ENCODE measurements around the gene WNK1. TPM values are rescaled to one million over a fixed set of nuclear protein-coding genes. Genes with fewer than 3 reads are reported as not detected.

The WNK1 gene
- polyA plus RNA-seq, 1 donor from 2014 or later: 25.9 TPM

DNA sequence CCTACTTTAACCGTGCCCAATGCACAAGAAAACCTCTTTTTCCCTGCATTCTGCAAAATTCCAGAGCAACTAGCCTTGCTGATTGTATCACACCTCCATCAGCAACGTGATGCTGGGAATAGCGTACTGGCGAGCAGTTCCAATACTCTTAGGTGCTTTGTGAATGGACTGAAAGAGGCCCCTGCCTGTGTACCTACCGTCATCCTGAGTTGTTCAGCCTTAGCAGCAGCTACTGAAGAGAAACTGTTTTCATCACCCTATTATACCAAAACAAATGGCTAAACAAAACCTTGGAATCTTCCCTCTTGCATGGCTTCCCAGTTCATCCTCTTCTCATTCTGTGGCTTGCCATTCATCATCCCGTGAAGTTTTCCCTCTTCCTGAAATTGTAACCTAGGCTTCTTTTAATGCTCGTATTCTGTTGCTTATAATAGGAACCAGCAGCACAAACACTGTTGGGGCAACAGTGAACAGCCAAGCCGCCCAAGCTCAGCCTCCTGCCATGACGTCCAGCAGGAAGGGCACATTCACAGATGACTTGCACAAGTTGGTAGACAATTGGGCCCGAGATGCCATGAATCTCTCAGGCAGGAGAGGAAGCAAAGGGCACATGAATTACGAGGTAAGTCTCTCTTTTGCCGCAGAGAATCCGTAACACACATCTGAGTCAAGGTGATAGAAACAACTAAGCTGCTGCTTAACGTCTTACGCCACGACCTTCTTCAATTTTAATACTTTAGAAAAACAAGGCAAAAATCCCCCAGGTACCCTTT lies 155.2 kb downstream of the WNK1 start:
- H3F3A ChIP-seq (ENCODE audit: insufficient read depth, low read length, poor library complexity, severe bottlenecking): no peaks in the 10 kb centered on the region
- no peak overlapping the region for H3K27ac ChIP-seq (ENCODE audit: low read length)
- TF ChIP-seq RAD21 (conservative IDR thresholded peaks at IDR 0.05) (no peak), SMC3 (conservative IDR thresholded peaks at IDR 0.05; ENCODE audit: poor library complexity) (no peak), EP300 (conservative IDR thresholded peaks at IDR 0.05; ENCODE audit: poor library complexity, severe bottlenecking) (no peak), TAF1 (IDR thresholded peaks at IDR 0.05; ENCODE audit: low read depth) (no peak), EZH2 (IDR thresholded peaks at IDR 0.05; ENCODE audit: borderline replicate concordance, insufficient read depth, low read length, poor library complexity, severe bottlenecking) (no peak), POLR2AphosphoS5 (IDR thresholded peaks at IDR 0.05) (no peak), MXI1 (conservative IDR thresholded peaks at IDR 0.05; ENCODE audit: poor library complexity, severe bottlenecking) (no peak)
- TF ChIP-seq, protein P1, sequence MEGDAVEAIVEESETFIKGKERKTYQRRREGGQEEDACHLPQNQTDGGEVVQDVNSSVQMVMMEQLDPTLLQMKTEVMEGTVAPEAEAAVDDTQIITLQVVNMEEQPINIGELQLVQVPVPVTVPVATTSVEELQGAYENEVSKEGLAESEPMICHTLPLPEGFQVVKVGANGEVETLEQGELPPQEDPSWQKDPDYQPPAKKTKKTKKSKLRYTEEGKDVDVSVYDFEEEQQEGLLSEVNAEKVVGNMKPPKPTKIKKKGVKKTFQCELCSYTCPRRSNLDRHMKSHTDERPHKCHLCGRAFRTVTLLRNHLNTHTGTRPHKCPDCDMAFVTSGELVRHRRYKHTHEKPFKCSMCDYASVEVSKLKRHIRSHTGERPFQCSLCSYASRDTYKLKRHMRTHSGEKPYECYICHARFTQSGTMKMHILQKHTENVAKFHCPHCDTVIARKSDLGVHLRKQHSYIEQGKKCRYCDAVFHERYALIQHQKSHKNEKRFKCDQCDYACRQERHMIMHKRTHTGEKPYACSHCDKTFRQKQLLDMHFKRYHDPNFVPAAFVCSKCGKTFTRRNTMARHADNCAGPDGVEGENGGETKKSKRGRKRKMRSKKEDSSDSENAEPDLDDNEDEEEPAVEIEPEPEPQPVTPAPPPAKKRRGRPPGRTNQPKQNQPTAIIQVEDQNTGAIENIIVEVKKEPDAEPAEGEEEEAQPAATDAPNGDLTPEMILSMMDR (IDR thresholded peaks at IDR 0.05; ENCODE audit: poor library complexity, severe bottlenecking): no peak
- TF ChIP-seq, protein P2, sequence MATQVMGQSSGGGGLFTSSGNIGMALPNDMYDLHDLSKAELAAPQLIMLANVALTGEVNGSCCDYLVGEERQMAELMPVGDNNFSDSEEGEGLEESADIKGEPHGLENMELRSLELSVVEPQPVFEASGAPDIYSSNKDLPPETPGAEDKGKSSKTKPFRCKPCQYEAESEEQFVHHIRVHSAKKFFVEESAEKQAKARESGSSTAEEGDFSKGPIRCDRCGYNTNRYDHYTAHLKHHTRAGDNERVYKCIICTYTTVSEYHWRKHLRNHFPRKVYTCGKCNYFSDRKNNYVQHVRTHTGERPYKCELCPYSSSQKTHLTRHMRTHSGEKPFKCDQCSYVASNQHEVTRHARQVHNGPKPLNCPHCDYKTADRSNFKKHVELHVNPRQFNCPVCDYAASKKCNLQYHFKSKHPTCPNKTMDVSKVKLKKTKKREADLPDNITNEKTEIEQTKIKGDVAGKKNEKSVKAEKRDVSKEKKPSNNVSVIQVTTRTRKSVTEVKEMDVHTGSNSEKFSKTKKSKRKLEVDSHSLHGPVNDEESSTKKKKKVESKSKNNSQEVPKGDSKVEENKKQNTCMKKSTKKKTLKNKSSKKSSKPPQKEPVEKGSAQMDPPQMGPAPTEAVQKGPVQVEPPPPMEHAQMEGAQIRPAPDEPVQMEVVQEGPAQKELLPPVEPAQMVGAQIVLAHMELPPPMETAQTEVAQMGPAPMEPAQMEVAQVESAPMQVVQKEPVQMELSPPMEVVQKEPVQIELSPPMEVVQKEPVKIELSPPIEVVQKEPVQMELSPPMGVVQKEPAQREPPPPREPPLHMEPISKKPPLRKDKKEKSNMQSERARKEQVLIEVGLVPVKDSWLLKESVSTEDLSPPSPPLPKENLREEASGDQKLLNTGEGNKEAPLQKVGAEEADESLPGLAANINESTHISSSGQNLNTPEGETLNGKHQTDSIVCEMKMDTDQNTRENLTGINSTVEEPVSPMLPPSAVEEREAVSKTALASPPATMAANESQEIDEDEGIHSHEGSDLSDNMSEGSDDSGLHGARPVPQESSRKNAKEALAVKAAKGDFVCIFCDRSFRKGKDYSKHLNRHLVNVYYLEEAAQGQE (IDR thresholded peaks at IDR 0.05; ENCODE audit: borderline replicate concordance): no peak
- H3K9me3 ChIP-seq (ENCODE audit: low read length): no peaks in the 10 kb centered on the region
- H3K9me2 ChIP-seq (ENCODE audit: insufficient read depth, low read length): no peaks in the 10 kb centered on the region
- no peak overlapping the region for H3K4me2 ChIP-seq (ENCODE audit: low read length)
- H3K36me3 ChIP-seq (ENCODE audit: insufficient read depth, low read length): peaks cover 5% of the 10 kb centered on the region
- H4K20me1 ChIP-seq (ENCODE audit: insufficient read depth): no peaks in the 10 kb centered on the region
- no peaks in the 10 kb centered on the region for H3K79me2 ChIP-seq (replicated peaks; ENCODE audit: insufficient read depth, low read length)
- no peak overlapping the region for H3K4me3 ChIP-seq (ENCODE audit: low read length)
- no peaks in the 10 kb centered on the region for H3K27me3 ChIP-seq (ENCODE audit: insufficient read depth, low read depth, low read length)
- H2AFZ ChIP-seq (ENCODE audit: low read depth, low read length): no peak overlapping the region
- no peak overlapping the region for H3K9ac ChIP-seq (ENCODE audit: low read length)

DNA sequence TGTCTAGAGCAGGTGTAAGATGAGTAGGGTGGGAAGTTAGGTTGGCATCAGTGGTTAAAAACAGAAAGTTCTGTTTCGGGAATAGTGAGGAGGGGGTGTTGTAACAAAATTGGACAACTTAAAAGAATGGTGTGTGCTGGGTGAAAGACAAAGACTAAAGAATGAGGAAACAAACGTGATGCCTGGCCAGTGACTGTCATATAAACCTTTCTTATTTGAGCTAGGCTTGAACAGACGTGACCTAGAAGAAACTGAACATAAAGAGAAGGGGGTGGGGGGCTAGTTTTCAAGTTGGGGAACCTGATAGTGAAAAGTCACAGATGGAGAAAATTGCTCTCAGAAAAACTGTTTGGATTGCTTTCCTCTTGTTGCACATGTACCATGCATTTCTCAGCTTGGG lies 157.5 kb downstream of the WNK1 start:
- Histone ChIP-seq H3K9me3 (ENCODE audit: low read length) (no peaks in the 10 kb centered on the region), H3K27ac (ENCODE audit: low read length) (no peak overlapping the region), H3F3A (ENCODE audit: insufficient read depth, low read length, poor library complexity, severe bottlenecking) (no peaks in the 10 kb centered on the region), H2AFZ (ENCODE audit: low read depth, low read length) (no peak overlapping the region), H3K79me2 (replicated peaks; ENCODE audit: insufficient read depth, low read length) (no peaks in the 10 kb centered on the region), H4K20me1 (ENCODE audit: insufficient read depth) (no peaks in the 10 kb centered on the region), H3K9me2 (ENCODE audit: insufficient read depth, low read length) (no peaks in the 10 kb centered on the region), H3K36me3 (ENCODE audit: insufficient read depth, low read length) (peaks cover 12% of the 10 kb centered on the region), H3K4me3 (ENCODE audit: low read length) (no peak overlapping the region), H3K4me2 (ENCODE audit: low read length) (no peak overlapping the region), H3K9ac (ENCODE audit: low read length) (no peak overlapping the region), H3K27me3 (ENCODE audit: insufficient read depth, low read depth, low read length) (no peaks in the 10 kb centered on the region)
- TF ChIP-seq POLR2AphosphoS5 (IDR thresholded peaks at IDR 0.05) (no peak), TAF1 (IDR thresholded peaks at IDR 0.05; ENCODE audit: low read depth) (no peak), SMC3 (conservative IDR thresholded peaks at IDR 0.05; ENCODE audit: poor library complexity) (no peak)
- TF ChIP-seq, protein P2 (IDR thresholded peaks at IDR 0.05; ENCODE audit: borderline replicate concordance): no peak
- TF ChIP-seq, protein P1 (IDR thresholded peaks at IDR 0.05; ENCODE audit: poor library complexity, severe bottlenecking): no peak
